Caki2 (cell line): ENCODE results near the gene CTSD. TPM values are rescaled to one million over a fixed set of nuclear protein-coding genes. Genes with fewer than 3 reads are reported as not detected.

Experiments
- DNase-seq: peaks from one replicate; pipeline ENCODE4 v3.0.0-alpha.2; 2015; ENCODE audit warnings: low read depth
- in situ Hi-C: cut with HindIII; loops from 2 replicates; pipeline ENCODE4 v1.10.0; 2016; ENCODE audit warnings: low sequenced_read_pairs, low pct_unique_long_range_greater_than_20kb, mixed read lengths
- total RNA-seq: library from RNA; depleted of rRNA; stranded (reverse); fragments of >200 nt; shearing (Covaris generic); gene quantifications from 2 replicates; pipeline ENCODE4 v1.2.3, GENCODE V29; 2014; ENCODE audit warnings: low replicate concordance

The CTSD gene
- total RNA-seq, 1 experiment from 2014 or later: 1,654 TPM

DNA sequence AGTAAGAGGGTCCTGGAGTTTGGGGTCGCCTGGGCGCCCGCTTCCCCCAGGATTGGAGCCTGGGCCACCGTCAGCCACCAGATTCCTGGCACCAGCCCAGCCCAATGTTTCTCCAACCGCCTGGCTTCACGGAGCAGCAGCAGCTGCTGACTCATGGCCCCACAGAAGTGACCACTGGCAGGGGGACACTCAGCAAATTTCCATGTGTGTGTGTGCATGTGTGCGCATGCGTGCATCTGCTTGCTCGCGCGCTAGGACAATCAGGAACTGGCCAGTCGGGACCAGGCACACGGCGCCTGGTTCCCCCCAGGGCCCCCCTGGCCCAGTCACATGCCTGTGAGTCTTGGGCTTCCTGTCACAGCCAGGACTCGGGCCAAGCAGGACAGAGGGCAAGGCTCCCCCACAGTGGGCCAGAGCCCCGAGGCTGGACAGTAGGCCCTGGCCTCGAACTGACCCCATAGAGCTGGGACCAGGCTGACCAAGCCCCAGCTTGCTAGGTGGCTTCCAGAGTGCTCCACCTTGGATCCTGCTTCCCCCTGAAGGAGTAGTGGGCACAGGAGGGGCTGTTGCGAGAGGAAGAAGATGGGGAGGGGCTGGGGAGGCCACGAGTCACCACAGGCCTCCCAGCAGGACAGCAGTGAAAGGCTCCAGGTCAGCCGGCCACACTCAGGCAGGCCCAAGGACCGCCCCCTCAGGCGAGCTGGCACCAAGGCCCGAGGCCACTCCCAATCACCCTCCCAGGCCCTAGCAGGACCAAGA, 3.2 kb downstream of the CTSD start:
- DNase-seq: peak; percentile 99

DNA sequence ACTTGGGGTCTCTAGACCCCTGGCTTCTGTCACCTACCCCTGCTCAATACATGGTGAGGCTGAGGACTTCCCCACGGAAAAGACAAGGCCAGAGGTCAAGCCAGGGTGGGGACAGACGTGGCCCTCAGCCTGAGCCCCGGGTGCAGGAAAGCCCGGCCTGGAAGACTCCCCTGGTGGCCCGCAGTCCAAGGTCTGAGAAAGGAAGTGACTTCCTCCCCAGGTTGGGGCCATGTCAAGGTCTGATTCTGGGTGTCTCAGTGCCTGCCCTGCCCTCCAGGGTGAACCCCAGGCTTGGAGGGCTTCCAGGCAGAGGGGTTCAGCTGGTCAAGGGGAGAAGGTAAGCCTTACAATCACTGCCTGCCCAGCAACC, 3.9 kb downstream of the CTSD start:
- in situ Hi-C loops: no loop called here
- DNase-seq: no peak

More for the DNA sequence above, 3.2 kb downstream of the CTSD start:
- in situ Hi-C loops: no loop called here

DNA sequence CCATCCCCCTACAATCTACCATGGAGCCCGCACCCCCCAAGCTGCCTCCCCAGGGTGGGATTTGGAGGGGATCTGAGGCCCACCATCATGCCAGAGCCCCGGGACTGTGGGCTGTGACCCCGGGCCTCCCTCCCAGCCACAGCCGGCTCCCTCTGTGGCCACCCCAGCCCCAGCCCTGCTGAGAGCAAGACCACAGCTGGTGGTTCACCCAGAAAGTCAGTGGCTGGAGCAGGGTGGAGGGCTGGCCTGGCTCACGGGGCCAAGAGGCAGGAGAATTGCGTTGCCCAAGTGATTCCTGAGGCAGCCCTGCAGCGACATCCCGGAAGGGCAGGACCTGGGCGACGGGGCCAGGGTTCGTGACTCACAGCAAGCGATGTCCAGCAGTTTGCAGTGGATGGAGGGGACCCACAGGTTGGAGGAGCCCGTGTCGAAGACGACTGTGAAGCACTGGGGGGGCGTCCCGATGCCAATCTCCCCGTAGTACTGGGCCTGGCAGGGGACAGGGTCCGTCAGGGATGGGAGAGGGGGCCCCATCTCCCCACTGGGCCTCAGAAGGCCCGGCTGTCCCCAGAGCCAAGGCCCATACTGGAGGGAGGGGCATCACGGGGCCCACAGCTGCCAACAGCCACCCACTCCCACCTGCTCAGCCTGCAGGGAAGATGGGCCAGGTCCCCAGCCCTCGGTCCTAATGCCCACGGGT, 4.4 kb downstream of the CTSD start:
- DNase-seq: no peak

DNA sequence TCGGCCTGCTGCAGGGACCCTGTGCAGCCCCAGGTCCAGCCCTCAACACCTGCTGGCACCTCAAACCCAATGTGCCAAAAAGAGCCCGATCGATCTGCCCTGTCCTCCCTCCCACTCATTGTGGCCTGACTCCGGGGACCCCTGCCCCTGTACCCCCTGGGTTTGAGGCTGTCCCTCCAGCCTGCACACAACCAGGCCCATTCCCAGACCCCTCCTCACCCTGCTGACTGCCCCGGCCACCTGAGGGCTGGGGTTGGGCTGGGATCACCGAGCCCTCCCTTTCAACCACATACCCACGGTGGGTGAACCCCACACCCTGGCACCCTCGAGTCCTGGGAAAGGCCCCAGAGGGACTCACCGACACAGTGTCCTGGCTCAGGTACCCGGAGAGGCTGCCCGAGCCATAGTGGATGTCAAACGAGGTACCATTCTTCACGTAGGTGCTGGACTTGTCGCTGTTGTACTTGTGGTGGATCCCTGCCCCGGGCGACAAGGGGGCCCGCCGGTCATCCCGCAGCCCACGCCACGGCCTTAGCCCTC, 5.0 kb downstream of the CTSD start:
- in situ Hi-C loops: no loop called here
- no peak for DNase-seq

More for the DNA sequence above, 4.4 kb downstream of the CTSD start:
- in situ Hi-C loops: no loop called here

DNA sequence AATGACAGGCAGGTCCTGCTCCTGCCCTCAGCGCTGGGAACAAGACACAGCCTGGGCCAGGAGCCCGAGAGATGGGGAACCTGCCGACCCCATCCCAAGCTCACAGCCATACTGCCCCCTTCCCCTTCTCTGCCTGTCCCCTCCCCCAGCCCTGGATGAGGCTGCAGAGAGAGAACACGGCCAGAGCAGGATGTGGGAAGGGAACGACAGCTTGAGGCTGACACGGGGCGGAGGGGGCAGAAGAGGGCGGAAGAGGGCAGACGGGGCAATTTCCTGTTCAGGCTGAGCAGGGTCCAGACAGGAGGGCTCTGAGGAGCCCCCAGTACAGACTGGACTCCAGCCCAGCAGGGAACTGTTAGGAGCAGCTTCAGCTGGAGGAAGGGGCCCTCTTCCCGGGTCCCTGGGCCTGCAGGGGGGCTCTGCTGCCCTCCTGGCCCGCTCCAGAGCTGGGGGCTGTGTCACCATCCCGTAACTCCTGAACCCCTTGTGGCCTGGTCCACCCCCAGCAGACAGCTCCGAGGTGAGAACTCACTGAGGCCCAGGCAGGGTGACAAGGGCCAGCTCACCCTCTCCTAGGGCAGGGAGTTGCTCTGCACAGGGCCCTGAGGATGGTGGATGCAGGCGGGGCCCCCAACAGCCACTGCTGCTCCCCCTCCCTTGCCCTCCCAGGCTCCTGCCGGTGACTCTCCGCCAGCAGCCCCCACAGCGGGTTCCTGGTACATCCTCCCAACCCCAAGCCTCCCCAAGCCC, 5.7 kb downstream of the CTSD start:
- DNase-seq: no peak
- in situ Hi-C loops: no loop called here

DNA sequence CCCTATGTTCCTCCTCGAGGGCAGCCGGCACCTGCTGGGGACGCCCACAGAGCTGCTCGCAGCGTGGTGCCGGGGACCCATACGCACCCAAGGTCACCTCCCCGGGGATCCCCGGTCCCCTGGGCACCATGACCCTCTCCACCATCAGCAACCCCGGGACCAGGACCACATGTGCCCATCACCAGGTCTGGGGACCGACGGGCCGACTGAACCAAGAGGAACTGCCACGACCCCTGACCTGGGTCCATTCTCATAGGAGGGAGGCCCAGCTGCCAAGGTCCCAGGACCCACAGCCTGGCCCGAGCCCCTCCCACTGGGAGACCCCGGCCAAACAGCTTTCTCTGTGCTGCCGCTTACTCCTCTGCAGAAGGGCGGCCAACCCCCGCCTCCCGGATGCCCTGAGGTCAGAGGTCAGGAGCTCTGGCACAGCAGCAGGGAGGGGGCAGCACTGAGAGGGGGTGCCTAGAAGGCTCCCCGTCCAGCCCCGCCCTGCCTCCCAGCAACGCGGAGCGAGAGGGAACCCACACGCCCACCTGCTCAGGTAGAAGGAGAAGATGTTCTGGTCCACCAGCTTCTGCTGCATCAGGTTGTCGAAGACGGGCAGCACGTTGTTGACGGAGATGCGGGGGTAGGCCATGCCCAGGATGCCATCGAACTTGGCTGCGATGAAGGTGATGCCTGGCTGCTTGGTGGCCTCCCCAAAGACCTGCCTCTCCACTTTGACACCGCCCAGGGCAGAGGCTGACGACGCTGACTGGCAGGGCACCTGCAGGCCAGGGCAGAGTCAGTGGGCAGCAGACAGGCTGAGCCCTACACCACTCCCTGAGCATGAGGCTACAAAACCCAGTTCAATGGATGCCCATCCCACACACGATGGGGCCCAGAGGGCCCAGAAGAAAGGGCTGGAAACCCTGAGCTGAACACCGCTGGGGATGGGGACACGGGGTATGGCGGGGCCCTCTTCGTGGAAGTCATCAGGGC, 6.6 kb downstream of the CTSD start:
- in situ Hi-C loops: no loop called here
- no peak for DNase-seq

DNA sequence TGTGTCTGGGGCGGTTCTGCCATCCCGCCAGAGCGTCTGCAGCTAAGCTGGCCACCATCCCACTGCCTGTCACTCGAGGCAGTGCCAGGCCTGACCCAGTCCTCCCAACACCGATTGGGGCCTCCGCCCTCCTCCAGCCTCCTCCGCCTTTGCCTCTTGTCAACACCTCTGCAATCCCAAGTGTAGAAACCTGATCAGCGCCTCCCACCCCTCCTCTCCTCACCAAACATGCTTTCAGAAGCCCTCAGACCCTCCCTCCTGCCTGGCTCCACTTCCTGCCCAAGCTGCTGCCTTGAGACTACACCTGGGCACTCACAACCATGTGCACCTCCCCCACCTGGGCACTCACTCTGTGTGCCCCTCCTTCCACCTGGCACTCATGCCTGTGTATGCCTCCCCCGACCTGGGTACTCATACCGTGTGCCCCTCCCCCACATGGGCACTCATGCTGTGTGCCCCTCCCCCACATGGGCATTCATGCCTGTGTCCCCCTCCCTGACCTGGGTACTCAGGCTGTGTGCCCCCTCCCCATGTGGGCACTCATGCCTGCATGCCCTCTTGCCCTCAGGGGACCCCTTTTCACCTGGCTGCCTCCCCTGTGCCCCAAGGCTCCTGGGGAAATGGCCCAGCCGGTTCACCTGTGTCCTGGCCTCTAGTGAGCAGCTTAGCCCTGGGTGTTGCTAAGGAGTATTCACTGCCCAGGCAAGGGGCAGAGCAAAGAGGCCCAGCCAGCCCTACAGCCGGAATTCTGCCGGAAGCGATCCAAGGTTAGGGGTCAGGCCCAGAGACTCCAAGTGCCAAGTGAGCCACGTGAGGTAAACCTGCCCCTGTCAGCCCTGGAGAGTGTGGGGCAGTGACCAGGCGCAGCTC, 7.8 kb downstream of the CTSD start:
- in situ Hi-C loops: no loop called here
- DNase-seq: no peak

DNA sequence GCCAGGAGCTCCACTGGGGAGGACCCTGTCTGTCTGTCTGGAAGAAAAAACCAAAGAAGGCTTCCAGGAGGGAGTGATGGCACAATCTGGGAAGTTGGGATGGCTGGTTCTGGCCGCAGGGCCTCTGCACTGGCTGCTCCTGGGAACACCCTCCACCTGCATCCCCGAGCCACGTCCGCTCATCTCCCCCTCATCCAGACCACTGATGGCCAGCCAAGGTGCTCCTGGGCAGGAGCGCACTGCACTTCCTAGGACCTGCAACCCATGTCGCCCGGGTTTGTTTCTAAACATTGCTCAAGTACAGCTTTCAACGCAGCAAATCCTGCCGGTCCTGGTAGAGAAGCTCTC, 8.4 kb downstream of the CTSD start:
- DNase-seq: no peak
- in situ Hi-C loops: no loop called here

DNA sequence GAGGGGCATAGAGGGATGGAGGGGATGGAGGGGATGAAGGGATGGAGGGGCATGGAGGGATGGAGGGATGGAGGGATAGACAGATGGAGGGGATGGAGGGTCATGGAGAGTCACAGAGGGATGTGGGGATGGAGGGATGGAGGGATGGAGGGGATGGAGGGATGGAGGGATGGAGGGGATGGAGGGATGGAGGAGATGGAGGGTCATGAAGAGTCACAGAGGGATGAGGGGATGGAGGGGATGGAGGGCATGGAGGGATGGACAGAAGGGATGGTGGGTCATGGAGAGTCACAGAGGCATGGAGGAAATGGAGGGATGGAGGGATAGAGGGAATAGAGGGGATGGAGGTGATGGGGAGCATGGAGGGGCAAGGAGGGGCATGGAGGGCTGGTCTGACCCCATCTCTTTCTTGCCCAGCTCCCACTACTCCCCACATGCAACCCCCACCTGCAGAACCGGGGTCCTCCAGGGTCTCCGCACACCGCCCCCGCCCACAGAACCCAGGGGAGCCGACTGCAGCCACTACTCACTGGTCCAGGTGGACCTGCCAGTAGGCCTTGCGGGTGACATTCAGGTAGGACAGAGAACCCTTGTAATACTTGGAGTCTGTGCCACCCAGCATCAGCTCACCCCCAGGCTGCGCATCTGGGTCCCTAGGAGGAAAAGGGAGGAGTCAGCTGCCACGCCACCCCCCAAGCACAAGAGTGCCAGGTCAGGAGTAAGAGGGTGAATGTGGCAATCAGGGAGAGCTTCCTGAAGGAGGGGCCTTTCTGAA, 9.2 kb downstream of the CTSD start:
- no peak for DNase-seq
- in situ Hi-C loops: no loop called here

DNA sequence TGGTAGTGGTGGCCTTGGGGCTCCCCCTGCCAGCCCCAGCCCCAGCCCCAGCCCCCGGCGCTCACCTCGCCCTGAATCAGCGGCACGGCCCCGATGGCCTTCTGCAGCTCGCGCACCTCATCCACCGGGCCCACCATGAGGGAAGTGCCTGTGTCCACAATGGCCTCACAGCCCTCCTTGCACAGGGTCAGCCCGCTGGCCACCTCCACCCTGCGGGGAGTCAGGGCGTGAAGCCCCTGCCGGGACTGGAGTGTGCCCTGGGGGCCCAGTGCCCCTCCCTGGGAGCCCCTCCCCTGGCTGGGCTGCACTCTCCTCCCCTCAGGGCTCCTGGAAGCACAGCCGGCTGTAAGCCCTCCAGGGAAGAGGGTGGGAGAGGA, 9.8 kb downstream of the CTSD start:
- DNase-seq: no peak
- in situ Hi-C loops: no loop called here

DNA sequence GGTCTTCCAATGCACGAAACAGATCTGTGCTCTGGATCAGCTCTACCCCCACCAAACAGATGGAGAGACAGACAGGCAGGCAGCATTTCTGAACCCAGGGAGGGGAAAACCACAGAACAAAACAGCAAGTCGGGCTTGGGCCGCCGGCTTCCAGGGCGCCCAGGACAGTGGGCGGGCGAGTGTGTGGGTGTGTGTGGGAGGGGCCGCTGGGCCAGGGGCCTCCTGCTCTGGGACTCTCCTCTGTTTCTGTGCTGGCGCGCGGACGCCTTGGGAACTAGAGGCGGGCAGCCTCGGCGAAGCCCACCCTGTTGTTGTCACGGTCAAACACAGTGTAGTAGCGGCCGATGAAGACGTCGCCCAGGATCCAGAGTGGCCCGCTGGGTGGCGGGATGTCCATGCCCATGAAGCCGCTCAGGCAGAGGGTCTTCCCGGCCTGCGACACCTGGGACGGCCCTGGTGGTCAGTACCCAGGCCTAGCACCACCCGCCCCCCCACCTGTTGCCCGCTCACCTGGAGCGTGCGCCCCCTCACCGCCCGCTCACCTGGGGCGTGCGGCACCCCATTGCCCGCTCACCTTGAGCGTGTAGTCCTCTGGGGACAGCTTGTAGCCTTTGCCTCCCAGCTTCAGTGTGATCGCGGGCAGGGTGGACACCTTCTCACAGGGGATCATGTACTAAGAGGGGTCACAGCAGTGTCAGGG, 10.3 kb downstream of the CTSD start:
- in situ Hi-C loops: no loop called here
- DNase-seq: no peak

DNA sequence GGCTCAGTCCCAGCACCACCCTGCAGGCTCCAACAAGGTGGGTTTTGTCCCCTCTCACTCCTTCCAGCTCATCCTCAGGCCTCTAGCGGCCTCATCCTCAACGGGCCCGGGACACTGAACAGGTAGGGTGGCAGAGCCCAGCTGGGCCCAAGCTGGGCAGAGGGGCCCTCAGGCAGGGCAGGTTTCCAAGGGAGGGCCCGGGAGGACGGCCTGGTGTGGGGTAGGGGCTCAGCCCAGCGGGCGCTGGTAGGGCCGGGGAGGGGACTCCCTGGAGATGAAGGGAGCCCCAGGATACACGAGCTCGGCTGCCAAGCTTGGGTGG, 10.9 kb downstream of the CTSD start:
- DNase-seq: no peak
- in situ Hi-C loops: no loop called here

DNA sequence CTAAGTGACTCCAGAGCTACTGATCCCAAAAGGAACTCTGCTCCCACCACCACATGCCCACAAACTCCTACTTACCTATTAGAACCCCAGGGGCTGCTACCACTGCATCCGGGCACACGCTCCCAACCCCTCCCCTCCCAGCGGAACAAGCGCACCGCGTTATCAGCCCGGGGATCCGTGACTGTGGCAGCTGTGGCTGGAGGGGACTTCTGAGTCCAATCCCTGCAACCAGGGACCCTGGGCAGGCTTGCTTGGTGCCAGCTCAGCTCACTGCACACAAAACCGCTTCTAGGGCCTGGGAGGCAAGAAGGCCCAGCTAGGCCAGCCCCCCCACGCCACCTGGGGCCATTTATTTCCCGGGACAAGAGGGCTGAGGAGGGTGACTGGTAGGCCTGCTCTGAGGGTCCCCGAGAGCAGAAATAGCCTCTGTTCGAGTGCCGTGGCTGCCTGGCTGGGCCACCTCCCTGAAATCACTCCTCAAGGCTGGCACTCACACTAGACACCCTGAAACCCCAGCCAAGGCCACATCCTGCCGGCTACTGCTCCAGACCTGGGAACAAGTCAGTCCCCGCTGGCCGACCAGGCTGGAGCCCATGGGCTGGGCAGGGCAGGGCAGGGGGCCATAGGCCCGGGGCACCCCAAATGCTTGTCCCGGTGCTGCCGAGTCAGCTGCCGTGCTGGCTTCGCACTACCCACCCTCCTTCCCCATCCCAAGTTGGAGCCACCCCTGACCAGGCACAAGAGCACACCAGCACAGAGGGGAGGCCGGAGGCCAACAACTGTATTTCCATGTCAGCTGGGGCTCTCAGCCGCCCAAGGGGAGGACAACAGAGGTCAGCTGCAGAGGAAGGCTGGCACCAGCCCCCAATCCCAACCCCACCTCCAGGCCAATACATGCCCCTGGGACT, 11.5 kb downstream of the CTSD start:
- in situ Hi-C loops: no loop called here
- no peak for DNase-seq

DNA sequence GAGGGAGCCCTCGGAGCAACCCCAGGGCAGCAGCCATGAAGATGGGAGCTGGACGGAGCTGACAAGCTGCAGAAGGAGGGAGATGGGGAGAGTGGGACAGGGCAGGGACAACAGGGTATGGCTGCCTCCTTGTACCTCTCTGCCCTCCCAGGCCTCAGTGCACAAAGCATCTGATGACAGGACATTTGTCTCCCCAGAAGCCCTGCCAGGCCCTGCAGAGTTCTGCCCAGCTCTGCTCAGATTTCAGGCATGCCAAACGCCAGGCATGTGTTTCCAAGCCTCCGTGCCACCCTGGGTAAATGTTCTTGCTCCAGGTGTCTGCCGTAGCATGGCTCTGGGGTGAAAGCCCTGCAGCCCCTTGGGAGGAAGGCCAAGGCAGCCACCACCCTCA, 12.2 kb downstream of the CTSD start:
- DNase-seq: peak; percentile 27
- in situ Hi-C loops: no loop called here

DNA sequence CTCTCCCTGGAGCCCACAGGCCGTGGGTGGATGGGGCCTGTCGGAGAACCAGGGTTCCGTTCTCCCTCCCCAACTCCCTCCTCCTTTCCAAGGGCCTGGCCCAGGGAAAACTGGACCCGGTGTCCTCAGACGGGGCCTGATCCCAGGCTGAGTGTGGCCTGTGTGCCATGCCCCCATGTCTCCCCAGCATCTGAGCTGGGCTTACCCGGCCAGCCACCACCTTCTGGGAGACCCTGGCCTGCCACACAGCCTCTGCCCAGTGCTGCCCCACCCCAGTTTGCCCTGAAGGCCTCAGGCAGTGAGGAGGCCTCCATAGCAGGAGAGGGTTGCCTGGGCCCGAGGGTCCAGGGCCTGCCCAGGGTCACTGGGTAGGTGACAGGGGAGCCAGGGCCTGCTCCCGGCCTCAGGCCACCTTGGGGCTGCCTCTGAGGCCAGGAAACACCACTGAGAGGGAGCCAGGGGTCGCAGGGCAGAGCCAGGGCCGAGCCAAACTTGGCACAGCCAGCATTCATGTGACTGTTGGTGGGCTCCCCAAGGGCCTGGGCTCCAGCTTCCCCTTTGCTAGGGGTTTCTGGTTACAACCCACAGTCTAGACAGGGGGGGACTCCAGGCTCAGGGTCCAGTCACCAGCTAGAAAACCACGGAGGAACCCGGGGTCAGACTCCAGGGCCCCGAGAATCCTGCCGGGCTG, 12.7 kb downstream of the CTSD start:
- in situ Hi-C loops: no loop called here

More for the DNA sequence above, 12.7 kb downstream of the CTSD start:
- peak; percentile 31 for DNase-seq
